DOHH2 (cell line): Measurements from ENCODE around the gene C20orf144.

Source experiments
- H3F3A ChIP-seq: fragments of 200-600 bp; sonication (generic), shearing (Covaris generic); 2 replicates; pipeline ENCODE4 v1.6.0; 2016; ENCODE audit warnings: antibody characterized with exemption, mild to moderate bottlenecking; ENCODE audit not compliant: control insufficient read depth, insufficient read depth
- H3K27ac ChIP-seq: fragments of 200-600 bp; sonication (generic); 2 replicates; pipeline ENCODE4 v1.5.1; 2014; ENCODE audit warnings: low read depth, mild to moderate bottlenecking, low read length, moderate library complexity
- H3K27me3 ChIP-seq: fragments of 200-600 bp; sonication (generic); 2 replicates; pipeline ENCODE4 v1.6.1; 2014; ENCODE audit warnings: mild to moderate bottlenecking, low read length, mixed read lengths; ENCODE audit not compliant: control insufficient read depth
- H3K36me3 ChIP-seq: fragments of 200-600 bp; sonication (generic); 2 replicates; pipeline ENCODE4 v1.6.1; 2014; ENCODE audit warnings: mild to moderate bottlenecking, low read length, moderate library complexity, mixed read lengths; ENCODE audit not compliant: control insufficient read depth
- H3K4me1 ChIP-seq: fragments of 200-600 bp; sonication (generic); 2 replicates; pipeline ENCODE4 v1.6.1; 2014; ENCODE audit warnings: mild to moderate bottlenecking, low read length, mixed read lengths; ENCODE audit not compliant: control insufficient read depth
- H3K4me2 ChIP-seq: fragments of 200-600 bp; sonication (generic); 2 replicates; pipeline ENCODE4 v1.6.0; 2014; ENCODE audit warnings: mild to moderate bottlenecking, low read length, moderate library complexity
- H3K4me3 ChIP-seq: fragments of 200-600 bp; sonication (generic); 2 replicates; pipeline ENCODE4 v1.5.1; 2014; ENCODE audit warnings: mild to moderate bottlenecking, low read length, mixed read lengths
- H3K79me2 ChIP-seq: fragments of 200-600 bp; sonication (generic); 2 replicates; pipeline ENCODE4 v1.6.1; 2014; ENCODE audit warnings: mild to moderate bottlenecking, low read length, mixed read lengths; ENCODE audit not compliant: control insufficient read depth
- H3K9me2 ChIP-seq: fragments of 200-600 bp; sonication (generic); replicated peaks from 2 replicates; pipeline ENCODE4 v1.6.1; 2014; ENCODE audit warnings: mild to moderate bottlenecking, low read length, mixed read lengths; ENCODE audit not compliant: control insufficient read depth
- H3K9me3 ChIP-seq: fragments of 200-600 bp; sonication (generic); 2 replicates; pipeline ENCODE4 v1.6.1; 2014; ENCODE audit warnings: antibody characterized with exemption, low read length, mixed read lengths; ENCODE audit not compliant: control insufficient read depth, insufficient read depth
- H4K20me1 ChIP-seq: fragments of 200-600 bp; sonication (generic); 2 replicates; pipeline ENCODE4 v1.6.0; 2014; ENCODE audit warnings: low read depth, mild to moderate bottlenecking, antibody characterized with exemption, low read length, moderate library complexity; ENCODE audit not compliant: control insufficient read depth, insufficient read depth
- CTCF ChIP-seq: fragments of 200-600 bp; sonication (generic); IDR thresholded peaks from one replicate; pipeline ENCODE4 v1.5.1; 2014; ENCODE audit warnings: antibody characterized with exemption, mild to moderate bottlenecking, low read depth, low read length; ENCODE audit not compliant: poor library complexity, severe bottlenecking
- EZH2phosphoT487 ChIP-seq: fragments of 200-600 bp; sonication (generic); IDR thresholded peaks from 2 replicates; pipeline ENCODE4 v1.6.1; 2017; ENCODE audit warnings: borderline replicate concordance, mild to moderate bottlenecking, antibody characterized with exemption, low read length, moderate library complexity, mixed read lengths

Gene C20orf144

DNA sequence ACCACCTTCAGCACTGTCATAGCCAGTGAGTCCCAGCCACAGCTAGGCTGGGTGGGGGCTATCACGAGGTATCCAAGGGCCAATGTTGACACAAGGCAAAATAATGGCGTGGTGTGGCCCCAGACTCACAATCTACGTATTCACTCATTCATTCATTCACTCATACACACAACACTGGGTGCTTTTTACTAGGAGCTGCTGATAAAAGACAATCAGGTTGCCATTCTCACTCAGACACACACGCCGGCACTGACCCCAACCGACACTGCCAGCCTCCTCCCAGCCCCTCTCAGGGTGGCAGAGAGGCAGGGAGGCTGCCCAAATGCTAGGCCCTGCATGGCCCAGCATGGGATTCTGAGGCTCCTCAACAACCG is 1.5 kb upstream of the C20orf144 start:
- H3K9me3 ChIP-seq, result no peaks in the 10 kb centered on the region

GRCh38 chr20:33663161-33664084 is 1.3 kb downstream of the C20orf144 start:
- H3K4me1 ChIP-seq, result peaks cover 44% of the 10 kb centered on the region
- no peaks in the 10 kb centered on the region for H3K9me2 ChIP-seq
- no peaks in the 10 kb centered on the region for H3K9me3 ChIP-seq
- TF ChIP-seq EZH2phosphoT487, result no peak
- TF ChIP-seq CTCF, result no peak
- peaks cover 13% of the 10 kb centered on the region for H3K79me2 ChIP-seq
- peaks cover 4% of the 10 kb centered on the region for H3K36me3 ChIP-seq
- H3K4me3 ChIP-seq, result peak overlapping the region; percentile 84
- peak overlapping the region; percentile 94 for H3K4me2 ChIP-seq
- no peaks in the 10 kb centered on the region for H4K20me1 ChIP-seq
- H3F3A ChIP-seq, result peaks cover 8% of the 10 kb centered on the region
- H3K27ac ChIP-seq, result peak overlapping the region; percentile 51
- no peaks in the 10 kb centered on the region for H3K27me3 ChIP-seq

More for the DNA sequence above, 1.5 kb upstream of the C20orf144 start:
- no peaks in the 10 kb centered on the region for H3K79me2 ChIP-seq
- no peak overlapping the region for H3K4me3 ChIP-seq
- H3K27me3 ChIP-seq, result no peaks in the 10 kb centered on the region
- H4K20me1 ChIP-seq, result no peaks in the 10 kb centered on the region
- no peak overlapping the region for H3K27ac ChIP-seq
- H3K4me2 ChIP-seq, result no peak overlapping the region
- H3F3A ChIP-seq, result no peaks in the 10 kb centered on the region; the same call in 1 of the 2 replicates
- peaks cover 23% of the 10 kb centered on the region for H3K4me1 ChIP-seq
- no peaks in the 10 kb centered on the region for H3K9me2 ChIP-seq
- H3K36me3 ChIP-seq, result no peaks in the 10 kb centered on the region; the same call in 1 of the 2 replicates
- TF ChIP-seq EZH2phosphoT487 (no peak), CTCF (no peak)

DNA sequence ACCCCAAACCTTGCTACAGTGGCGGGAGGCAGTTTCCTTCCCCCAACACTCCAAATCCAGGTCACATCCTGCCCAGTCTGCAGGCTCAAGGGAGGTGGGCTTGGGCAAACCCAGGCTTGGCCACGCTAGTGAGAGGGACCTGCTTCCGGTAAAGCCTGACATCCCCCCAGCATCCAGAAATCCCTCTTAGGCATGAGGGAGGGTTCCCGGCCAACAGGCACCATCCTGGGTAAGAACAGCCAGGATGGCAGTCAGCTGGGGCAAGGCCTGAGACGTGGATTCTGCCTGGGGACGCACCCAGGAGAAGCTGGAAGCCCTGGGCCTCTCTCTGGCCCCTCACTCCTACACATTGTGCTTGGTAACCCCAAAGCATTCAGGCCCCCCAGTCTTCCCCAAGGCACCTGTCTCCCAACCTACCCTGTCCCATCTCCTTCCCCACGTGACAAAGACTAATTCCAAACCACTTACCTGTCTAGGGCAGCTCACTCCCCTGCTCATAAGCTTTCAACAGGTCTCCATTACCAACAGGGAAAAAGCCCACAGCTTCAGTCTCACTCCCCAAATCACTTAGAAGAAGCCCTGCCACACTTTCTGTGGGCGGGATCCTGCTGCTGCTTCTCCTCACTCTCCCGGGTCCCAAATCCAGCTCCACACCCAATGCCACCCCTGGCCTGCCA is 2.1 kb downstream of the C20orf144 start:
- Histone ChIP-seq H3K79me2 (peaks cover 18% of the 10 kb centered on the region), H3K4me3 (peak overlapping the region; percentile 84), H4K20me1 (no peaks in the 10 kb centered on the region), H3K9me3 (no peaks in the 10 kb centered on the region), H3K4me1 (peaks cover 50% of the 10 kb centered on the region), H3K9me2 (no peaks in the 10 kb centered on the region), H3K27me3 (no peaks in the 10 kb centered on the region), H3K4me2 (peak overlapping the region; percentile 94), H3K27ac (peak overlapping the region; percentile 51), H3F3A (peaks cover 8% of the 10 kb centered on the region), H3K36me3 (peaks cover 12% of the 10 kb centered on the region)
- TF ChIP-seq CTCF (no peak), EZH2phosphoT487 (no peak)
